Pulmonary artery endothelial cell (primary cell): ENCODE measurements around the gene PSORS1C2. TPM values are rescaled to one million over a fixed set of nuclear protein-coding genes. Genes with fewer than 3 reads are reported as not detected.
"Not testable (repeated sequence)": the region's sequence is repeated elsewhere in the genome, so short reads cannot be mapped to it uniquely, and the experiment has no call there.

Experiments used
- DNase-seq: peaks from one replicate; pipeline ENCODE4 v3.0.0-alpha.2; 2011; ENCODE audit warnings: low read depth, low spot score
- total RNA-seq: library from RNA; depleted of rRNA; stranded (reverse); fragments of >200 nt; gene quantifications from 2 replicates; pipeline ENCODE4 v1.2.3, GENCODE V29; 2014

The PSORS1C2 gene
- total RNA-seq, result not detected in 2 replicates

DNA sequence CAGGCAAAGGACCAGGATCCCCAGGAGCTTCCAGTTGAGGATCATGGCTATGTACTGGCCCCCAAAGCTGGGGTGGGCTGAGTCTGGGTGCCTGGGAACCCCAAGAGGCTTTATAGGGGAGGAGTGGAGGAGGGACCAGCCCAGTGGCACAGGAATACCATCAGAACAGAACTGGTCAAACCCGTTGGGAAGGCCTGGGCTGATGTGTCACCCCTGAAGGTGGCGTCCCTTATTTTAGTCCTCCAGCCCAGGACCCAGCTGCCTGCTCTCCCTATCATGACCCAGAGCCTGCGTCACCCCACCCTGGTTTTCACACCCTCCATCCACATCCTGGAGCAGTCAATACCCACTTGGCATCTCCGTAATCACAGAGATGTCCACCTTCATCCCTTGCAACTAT is at the start of gene PSORS1C2:
Gene PSORS1C2 (minus strand): TSS at position 85 of the 400 bp plus-strand sequence. CDS start 40 bp downstream, at position 45.
- DNase-seq, result no peak

DNA sequence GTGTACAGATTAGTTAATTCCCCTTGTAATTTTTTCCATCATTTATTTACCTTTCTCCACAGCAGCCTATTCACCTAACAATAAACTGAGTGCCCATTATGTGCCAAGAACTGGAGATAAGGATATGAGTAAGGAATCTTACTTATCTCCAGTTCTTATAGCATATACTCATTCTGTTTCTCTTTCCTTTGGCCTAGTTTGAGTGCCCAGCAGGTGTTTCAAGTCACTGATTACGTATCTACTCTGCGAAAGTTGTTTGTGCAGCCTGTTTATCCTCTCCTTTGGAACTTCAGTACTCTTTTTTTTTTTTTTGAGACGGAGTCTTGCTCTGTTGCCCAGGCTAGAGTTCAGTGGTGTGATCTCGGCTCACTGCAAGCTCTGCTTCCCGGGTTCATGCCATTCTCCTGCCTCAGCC is 48.9 kb upstream of the PSORS1C2 start:
- DNase-seq, result no peak

DNA sequence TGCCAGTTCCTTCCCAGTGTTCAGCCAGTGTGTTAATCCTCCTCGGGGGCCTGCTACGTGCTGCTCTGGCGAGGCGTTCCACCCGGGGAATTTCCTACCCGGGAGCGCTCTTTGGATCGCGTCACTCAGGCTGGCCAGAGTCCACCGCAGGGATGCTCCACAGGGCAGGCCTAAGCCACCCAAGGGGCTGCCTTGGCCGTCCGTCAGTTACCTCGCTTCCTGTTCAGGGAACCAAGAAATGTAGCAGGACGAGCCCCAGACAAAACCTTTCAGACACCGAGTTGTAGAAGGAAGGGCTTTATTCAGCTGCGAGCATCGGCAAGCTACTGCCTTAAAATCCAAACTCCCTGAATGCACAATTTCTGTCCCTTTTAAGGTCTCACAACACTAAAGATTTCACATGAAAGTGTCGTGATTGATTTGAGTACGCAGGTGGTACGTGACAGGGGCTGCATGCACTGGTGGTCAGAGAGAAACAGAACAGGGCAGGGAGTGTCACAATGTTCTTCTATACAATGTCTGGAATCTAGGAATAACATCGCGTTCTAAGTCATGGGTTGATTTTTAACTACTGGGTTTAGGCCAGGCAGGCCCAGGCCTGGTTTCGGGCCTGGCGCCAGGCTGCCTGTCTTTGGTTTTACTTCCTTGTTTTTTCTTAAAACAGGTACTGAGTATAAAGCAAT is 47.3 kb upstream of the PSORS1C2 start:
- no peak for DNase-seq

GRCh38 chr6:31185695-31186051 is 46.8 kb upstream of the PSORS1C2 start:
- DNase-seq, result not testable (repeated sequence)

GRCh38 chr6:31183859-31184258 is 45.0 kb upstream of the PSORS1C2 start:
- not testable (repeated sequence) for DNase-seq

GRCh38 chr6:31183287-31183686 is 44.4 kb upstream of the PSORS1C2 start:
- not testable (repeated sequence) for DNase-seq

- DNase-seq, result no peak
Measured at GRCh38 chr6:31180500-31180899, 41.6 kb upstream of the PSORS1C2 start.

DNA sequence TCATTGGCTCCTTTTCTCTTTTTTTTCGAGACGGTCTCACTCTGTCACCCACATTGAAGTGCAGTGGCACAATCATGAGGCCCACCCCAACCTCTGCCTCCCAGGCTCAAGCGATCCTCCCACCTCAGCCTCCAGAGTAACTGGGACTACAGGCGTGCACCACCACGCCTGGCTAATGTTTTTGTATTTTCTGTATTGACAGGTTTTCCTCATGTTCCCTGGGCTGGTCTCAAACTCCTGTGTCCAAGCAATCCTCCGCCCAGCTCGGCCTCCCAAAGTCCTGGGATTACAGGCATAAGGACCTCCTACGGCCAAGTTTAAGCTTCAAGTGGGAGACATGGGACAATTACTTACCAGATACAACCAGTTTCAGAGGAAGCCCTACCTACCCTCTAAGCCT is 41.0 kb upstream of the PSORS1C2 start:
- no peak for DNase-seq

DNA sequence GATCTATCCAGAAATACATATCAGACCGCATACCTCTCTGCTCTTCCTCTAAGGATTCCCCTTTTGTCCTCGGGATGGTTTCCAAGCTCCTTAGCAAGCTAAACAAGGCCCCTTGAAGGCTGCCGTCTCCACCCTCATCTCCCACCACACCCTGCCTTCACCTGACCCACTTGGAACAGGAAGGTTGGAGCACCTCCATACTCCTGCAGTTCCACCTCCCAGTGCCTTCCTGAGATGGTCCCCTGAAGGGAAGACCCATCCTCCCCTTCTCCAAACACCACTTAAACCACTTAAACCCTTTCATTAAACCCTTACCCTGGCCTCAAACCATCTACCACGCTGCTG is 40.1 kb upstream of the PSORS1C2 start:
- DNase-seq, result no peak

GRCh38 chr6:31178143-31179041 is 39.5 kb upstream of the PSORS1C2 start:
- DNase-seq, result no peak

DNA sequence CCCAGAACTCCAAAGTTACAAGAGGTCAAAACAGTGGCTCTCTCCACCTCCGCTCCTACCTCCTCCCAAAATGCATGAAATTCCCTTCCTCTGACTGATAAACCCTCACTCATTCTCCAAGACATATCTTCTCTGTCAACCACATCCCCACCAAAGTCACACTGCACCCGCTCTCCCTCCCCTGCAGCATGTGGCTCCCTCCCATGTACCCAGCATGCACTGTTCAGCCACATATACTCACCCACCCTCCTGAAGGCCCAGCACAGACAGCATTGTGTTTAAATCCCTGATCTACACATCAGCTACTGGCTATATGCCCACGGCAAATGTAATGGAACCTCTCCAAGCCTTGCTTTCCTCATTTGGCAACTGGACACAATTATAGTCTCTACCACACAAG is 37.1 kb upstream of the PSORS1C2 start:
- DNase-seq, result no peak

DNA sequence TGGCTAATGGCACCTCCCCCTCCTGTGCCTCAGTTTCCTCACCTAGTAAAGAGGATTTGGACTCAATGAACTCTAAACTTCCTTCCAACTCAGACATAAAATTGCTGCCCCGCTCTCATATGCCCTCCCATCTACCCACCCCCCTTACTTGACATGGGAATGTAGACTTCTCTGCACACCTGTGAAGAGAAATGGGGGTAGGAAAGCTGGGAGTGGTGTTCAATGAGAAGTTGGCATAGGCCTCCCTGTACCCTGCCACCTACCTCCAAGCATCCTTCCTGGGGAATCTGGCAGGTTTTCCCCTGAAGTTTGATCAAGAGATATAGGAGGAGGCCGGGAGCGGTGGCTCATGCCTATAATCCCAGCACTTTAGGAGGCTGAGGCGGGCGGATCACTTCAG is 35.5 kb upstream of the PSORS1C2 start:
- DNase-seq, result no peak

GRCh38 chr6:31173406-31173805 is 34.5 kb upstream of the PSORS1C2 start:
- DNase-seq, result no peak

DNA sequence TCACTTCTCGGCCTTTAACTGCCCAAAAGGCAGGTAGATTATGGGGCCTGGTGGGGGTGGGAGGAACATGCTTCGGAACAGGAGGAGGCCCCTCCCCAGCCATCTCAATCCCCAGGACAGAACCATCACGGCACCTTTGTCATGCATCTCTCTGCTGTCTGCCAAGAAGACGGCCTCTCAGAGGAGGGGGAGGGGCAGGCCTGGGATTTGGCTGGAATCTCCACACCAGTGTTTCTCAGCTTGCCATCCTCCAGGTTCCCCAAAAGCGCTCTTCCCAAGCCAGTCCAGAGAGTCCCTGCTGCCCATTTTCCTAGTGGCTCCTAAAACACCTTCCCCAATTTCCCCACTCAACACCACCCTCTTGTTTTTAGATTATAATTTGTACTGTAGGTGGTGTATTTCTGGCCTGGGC is 34.1 kb upstream of the PSORS1C2 start:
- no peak for DNase-seq

DNA sequence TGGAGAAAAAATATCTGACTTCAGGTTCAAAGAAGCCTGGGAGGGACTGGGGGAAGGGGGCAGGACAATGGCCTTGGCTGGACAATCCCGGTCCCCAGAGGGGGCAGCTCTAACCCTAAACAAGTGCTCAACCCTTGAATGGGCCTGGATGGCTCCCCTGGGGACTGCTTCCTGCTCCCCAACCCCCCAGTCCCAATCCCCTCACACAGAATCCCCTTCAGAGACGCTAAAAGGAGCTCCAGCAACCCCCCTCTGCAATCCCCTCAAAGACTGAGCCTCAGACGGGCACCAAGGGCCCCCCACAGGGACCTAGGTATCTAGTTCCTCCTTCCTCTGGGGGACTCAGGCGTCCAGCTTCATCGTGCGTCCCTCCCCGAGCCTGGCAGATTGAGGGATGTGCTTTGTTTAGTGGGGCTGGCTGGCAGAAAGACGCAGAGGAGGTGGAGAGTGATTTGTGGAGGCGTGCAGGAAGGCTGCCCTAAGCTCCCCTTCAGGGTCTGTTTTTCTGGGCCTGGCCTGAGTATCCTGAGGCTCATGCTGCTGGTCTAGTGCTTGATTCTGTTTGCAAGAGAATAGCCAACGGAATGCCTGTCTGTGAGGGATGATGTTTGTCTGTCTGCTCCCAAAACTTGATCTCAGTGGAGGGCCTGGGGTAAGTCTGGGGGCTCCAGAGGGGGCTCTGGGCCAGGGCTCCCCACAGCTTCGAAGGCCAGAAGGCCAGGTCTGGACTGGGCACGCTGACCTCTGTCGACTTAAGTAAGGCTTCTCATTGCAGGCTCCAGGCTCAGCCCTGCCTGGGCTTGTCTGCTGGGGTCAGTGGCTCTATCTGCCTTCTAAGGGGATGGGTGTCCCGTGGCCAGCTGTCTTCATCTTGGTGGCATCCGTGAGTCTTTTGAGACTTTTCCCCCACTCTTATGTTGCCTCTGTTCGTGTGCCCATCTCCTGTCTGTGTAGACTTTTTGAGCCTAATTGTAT is 33.4 kb upstream of the PSORS1C2 start:
- no peak for DNase-seq

- DNase-seq, result no peak
Measured at GRCh38 chr6:31170987-31171671, 32.3 kb upstream of the PSORS1C2 start.

DNA sequence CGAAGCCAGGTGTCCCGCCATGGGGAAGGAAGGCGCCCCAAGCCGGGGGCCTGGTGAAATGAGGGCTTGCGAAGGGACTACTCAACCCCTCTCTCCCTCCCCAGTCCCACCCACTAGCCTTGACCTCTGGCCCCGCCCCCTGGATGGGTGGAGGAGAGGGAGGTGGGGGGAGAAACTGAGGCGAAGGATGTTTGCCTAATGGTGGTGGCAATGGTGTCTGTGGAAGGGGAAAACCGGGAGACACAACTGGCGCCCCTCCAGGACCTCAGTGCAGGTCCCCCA is 31.7 kb upstream of the PSORS1C2 start, which contains the start of gene POU5F1:
Gene POU5F1 (minus strand): TSS at position 83 of the 282 bp plus-strand sequence. CDS start 62 bp downstream, at position 21.
- DNase-seq, result no peak

DNA sequence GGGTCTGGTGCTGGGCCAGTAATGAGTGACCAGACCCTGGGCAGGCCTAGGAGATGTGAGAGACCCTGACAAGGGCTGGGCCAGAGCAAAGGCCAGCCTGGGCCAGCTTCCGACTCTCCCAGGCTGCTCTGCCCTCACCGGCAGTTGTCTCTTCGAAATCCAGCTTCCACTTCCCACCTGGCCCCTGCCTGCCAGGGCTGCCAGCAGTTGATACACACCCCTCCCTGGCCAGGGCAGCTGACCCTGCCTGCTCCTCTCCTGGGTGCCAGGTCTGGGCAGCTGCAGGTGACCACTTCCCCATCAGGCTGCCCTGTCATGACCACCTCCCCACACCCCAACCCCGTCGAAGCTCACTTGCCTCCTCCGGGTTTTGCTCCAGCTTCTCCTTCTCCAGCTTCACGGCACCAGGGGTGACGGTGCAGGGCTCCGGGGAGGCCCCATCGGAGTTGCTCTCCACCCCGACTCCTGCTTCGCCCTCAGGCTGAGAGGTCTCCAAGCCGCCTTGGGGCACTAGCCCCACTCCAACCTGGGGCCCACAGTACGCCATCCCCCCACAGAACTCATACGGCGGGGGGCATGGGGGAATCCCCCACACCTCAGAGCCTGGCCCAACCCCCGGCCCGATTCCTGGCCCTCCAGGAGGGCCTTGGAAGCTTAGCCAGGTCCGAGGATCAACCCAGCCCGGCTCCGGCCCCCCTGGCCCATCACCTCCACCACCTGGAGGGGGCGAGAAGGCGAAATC is 31.2 kb upstream of the PSORS1C2 start:
- DNase-seq, result not testable (repeated sequence)

GRCh38 chr6:31169123-31169857 is 30.4 kb upstream of the PSORS1C2 start:
- no peak for DNase-seq

- no peak for DNase-seq
Measured at GRCh38 chr6:31168606-31169005, 29.7 kb upstream of the PSORS1C2 start.
